Spleen (tissue), 11 donors: Measurements from ENCODE around the gene SDS. TPM values are rescaled to one million over a fixed set of nuclear protein-coding genes. Genes with fewer than 3 reads are reported as not detected.

Experiments used
- DNase-seq: peaks from one replicate; pipeline ENCODE4 v3.0.0-alpha.2; 2020
- H3K27ac ChIP-seq, 8 donors: fragments of 200-600 bp; sonication (generic) in 7 of 8; 1 replicate in 4 of 8; 2 replicates in 4 of 8; pipeline versions ENCODE4 v1.5.0 to v1.8.0; 2016 to 2021; ENCODE audit warnings: inconsistent platforms in 4 of 8, mild to moderate bottlenecking in 4 of 8, moderate library complexity in 1 of 8
- H3K27me3 ChIP-seq, 7 donors: fragments of 200-600 bp; sonication (generic) in 6 of 7; replicated peaks in 1 of 7; 1 replicate in 4 of 7; 2 replicates in 3 of 7; pipeline versions ENCODE4 v1.5.0 to v1.8.0; 2016 to 2021; ENCODE audit warnings: inconsistent platforms in 3 of 7, mild to moderate bottlenecking in 1 of 7
- H3K36me3 ChIP-seq, 6 donors: fragments of 200-600 bp; sonication (generic) in 5 of 6; 1 replicate in 4 of 6; 2 replicates in 2 of 6; pipeline versions ENCODE4 v1.5.0 to v1.8.0; 2016 to 2021; ENCODE audit warnings: inconsistent platforms in 2 of 6
- H3K4me1 ChIP-seq, 6 donors: fragments of 200-600 bp; sonication (generic) in 5 of 6; 1 replicate in 3 of 6; 2 replicates in 3 of 6; pipeline versions ENCODE4 v1.5.0 to v1.8.0; 2016 to 2021; ENCODE audit warnings: inconsistent platforms in 3 of 6
- H3K4me3 ChIP-seq, 8 donors: fragments of 200-600 bp; sonication (generic) in 7 of 8; 1 replicate in 4 of 8; 2 replicates in 4 of 8; pipeline versions ENCODE4 v1.5.0 to v1.8.0; 2016 to 2021; ENCODE audit warnings: inconsistent platforms in 4 of 8, mild to moderate bottlenecking in 4 of 8, moderate library complexity in 2 of 8
- H3K9me3 ChIP-seq, 8 donors: fragments of 200-600 bp; sonication (generic) in 7 of 8; 1 replicate in 4 of 8; 2 replicates in 4 of 8; pipeline versions ENCODE4 v1.5.0 to v1.8.0; 2016 to 2021; ENCODE audit warnings: inconsistent platforms in 4 of 8
- POLR2A ChIP-seq, 3 donors: fragments of 450-650 bp; IDR thresholded peaks; one replicate each; pipeline ENCODE4 v1.5.1; 2017; ENCODE audit warnings: antibody characterized with exemption in 3 of 3, mild to moderate bottlenecking in 1 of 3
- POLR2AphosphoS5 ChIP-seq, 3 donors: sonication (generic); formaldehyde crosslinking; IDR thresholded peaks; one replicate each; pipeline ENCODE4 v1.5.1; 2017; ENCODE audit warnings: antibody characterized with exemption in 3 of 3
- WGBS, 5 donors: extraction: QIAGEN DNeasy Blood & Tissue Kit in 3 of 5; methylation state at CpG; one replicate each; pipeline versions ENCODE4 v1.1.5 to v1.1.7; 2013 to 2018; 5-methylcytosine and 5-hydroxymethylcytosine counted together
- intact Hi-C: fragments of 100-400 bp; cut with DNase I; formaldehyde crosslinking; loops from one replicate; pipeline ENCODE4 v1.15.0; 2023; ENCODE audit warnings: low total_unique reads
- polyA plus RNA-seq, 3 donors: library from polyadenylated mRNA; stranded (reverse); fragments of 200-250 nt; gene quantifications; one replicate each; pipeline ENCODE4 v1.2.1, GENCODE V29; 2013
- total RNA-seq, 7 donors: library from RNA; depleted of rRNA in 3 of 7; stranded (reverse); fragments of >200 nt in 3 of 7; fragmentation: NEBNext Ultra II Directional in 4 of 7; extraction: Animal tissue kit (Norgen Biotek cat#: 25700) in 4 of 7; gene quantifications; one replicate each; pipeline versions ENCODE4 v1.1.0 to v1.2.1, GENCODE V29; 2016 to 2021
- TF ChIP-seq, protein P1 (sequence below), 11 experiments: fragments of 200-600 bp in 7 of 11; fragments of 450-650 bp in 4 of 11; sonication (generic) in 4 of 11; IDR thresholded peaks in 8 of 11; conservative IDR thresholded peaks in 3 of 11; 1 replicate in 7 of 11; 2 replicates in 4 of 11; pipeline versions ENCODE4 v1.4.0 to v1.8.0; 2016 to 2021; ENCODE audit warnings: antibody characterized with exemption in 11 of 11, inconsistent platforms in 4 of 11, mild to moderate bottlenecking in 1 of 11
- donor health status: healthy with polysubstance abuse.
- donor health status: DM: no; HTN: no; CAD: no; lungs with moderate emphysema.
- donor health status: DM: no; HTN: no; CAD: no.
- donor health status: Bipolar disorder and iron deficiency.
- donor health status: healthy.
- donor health status: DM: no; HTN: no; CAD: no.
- donor health status: DM: yes; HTN: yes; CAD: no.

Gene SDS
- total and polyA plus RNA-seq, 10 donors, result 0.61 to 3.5 (median 1.2) TPM; not detected in 1

GRCh38 chr12:113422886-113423669 is 19.4 kb upstream of the SDS start:
- Histone ChIP-seq H3K4me3 (peak overlapping the region in 7 of 8 donors; percentile 9 to 66 (median 37)), H3K36me3 (no peaks in the 10 kb centered on the region), H3K27ac (peak overlapping the region in 5 of 8 donors; percentile 55 to 81 (median 76)), H3K9me3 (no peaks in the 10 kb centered on the region), H3K27me3 (peaks cover 0 to 25% (median 0%) of the 10 kb centered on the region in 7 donors), H3K4me1 (peaks cover 11 to 37% (median 19%) of the 10 kb centered on the region in 6 donors)
- intact Hi-C loops, result loop anchor here (10.0 kb wide), 1 partner anchor 98 kb away; no protein-coding TSS in a partner anchor
- 78 to 84% (median 80%) methylated on average over 5 to 6 of the region's 6 CpGs for WGBS, 5 donors
- DNase-seq, result no peak
- TF ChIP-seq POLR2AphosphoS5 (IDR thresholded peaks at IDR 0.05) (no peak), POLR2A (IDR thresholded peaks at IDR 0.05) (no peak)
- TF ChIP-seq, protein P1, sequence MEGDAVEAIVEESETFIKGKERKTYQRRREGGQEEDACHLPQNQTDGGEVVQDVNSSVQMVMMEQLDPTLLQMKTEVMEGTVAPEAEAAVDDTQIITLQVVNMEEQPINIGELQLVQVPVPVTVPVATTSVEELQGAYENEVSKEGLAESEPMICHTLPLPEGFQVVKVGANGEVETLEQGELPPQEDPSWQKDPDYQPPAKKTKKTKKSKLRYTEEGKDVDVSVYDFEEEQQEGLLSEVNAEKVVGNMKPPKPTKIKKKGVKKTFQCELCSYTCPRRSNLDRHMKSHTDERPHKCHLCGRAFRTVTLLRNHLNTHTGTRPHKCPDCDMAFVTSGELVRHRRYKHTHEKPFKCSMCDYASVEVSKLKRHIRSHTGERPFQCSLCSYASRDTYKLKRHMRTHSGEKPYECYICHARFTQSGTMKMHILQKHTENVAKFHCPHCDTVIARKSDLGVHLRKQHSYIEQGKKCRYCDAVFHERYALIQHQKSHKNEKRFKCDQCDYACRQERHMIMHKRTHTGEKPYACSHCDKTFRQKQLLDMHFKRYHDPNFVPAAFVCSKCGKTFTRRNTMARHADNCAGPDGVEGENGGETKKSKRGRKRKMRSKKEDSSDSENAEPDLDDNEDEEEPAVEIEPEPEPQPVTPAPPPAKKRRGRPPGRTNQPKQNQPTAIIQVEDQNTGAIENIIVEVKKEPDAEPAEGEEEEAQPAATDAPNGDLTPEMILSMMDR (IDR thresholded peaks at IDR 0.05 in 8 of 11, conservative IDR thresholded peaks at IDR 0.05 in 3 of 11), result no peak

DNA sequence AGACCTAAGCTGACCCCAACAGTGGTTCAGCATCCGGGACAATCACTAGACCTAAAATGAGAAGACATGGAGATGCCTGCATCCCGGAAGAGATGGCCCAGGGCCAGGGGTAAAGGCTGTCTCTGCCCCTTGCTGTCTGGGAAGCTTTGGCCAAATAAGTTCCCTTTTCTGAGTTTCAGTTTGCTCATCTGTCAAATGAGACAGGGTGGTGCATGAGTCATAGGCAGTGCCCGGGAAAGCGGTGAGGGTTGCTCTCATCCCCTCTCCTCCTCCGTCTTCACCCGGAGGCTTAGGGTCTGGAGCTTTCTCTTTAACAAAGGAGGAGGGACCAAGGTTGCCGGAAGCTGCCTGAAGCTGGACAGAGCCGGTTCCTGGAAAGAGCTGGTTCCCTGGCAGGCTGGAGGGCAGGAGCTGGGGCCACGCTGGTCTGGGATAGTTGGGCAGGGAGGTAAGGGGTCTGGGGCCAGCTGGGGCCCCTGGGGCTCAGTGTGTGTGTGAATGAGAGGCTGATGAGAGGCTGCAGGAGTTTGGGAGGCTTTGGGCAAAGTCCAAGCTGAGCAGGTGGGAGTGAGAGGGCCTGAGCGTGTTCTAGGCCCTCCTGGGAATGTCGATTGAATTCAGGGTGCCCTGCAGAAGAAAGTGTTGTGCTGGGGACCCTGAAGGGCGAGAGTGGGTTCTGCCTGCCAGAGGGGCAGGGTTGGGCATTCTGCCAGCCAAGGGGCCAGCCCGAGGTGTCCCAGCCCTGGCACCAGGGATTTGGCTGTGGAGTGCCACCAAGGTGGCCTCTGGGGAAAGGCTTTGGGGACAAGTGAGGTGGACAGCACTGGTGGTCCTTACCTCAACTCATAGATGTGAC is 18.6 kb upstream of the SDS start, which contains the start of gene SDSL:
Gene SDSL, plus strand, starts transcription at position 351 of the 856 bp plus-strand sequence. CDS start 5,603 bp downstream, outside the sequence.
- peaks cover 0 to 17% (median 0%) of the 10 kb centered on the region in 7 donors for H3K27me3 ChIP-seq
- WGBS, 5 donors, result 2 to 11% (median 9%) methylated on average over 11 to 13 of the region's 13 CpGs
- no peaks in the 10 kb centered on the region for H3K36me3 ChIP-seq
- DNase-seq, result peak; percentile 84
- peak within 1 kb of the TSS; percentile 9 to 66 (median 36) for H3K4me3 ChIP-seq
- no peaks in the 10 kb centered on the region for H3K9me3 ChIP-seq
- no peak for TF ChIP-seq POLR2A (IDR thresholded peaks at IDR 0.05)
- TF ChIP-seq, protein P1 (IDR thresholded peaks at IDR 0.05 in 8 of 11, conservative IDR thresholded peaks at IDR 0.05 in 3 of 11), result no peak
- peak; percentile 50 to 66 (median 59) for TF ChIP-seq POLR2AphosphoS5 (IDR thresholded peaks at IDR 0.05)
- intact Hi-C loops, result loop anchor here (10.0 kb wide), 1 partner anchor 97 kb away; no protein-coding TSS in a partner anchor
- H3K4me1 ChIP-seq, result peaks cover 11 to 37% (median 19%) of the 10 kb centered on the region in 6 donors
- H3K27ac ChIP-seq, result peak within 1 kb of the TSS in 7 of 8 donors; percentile 37 to 81 (median 72)

DNA sequence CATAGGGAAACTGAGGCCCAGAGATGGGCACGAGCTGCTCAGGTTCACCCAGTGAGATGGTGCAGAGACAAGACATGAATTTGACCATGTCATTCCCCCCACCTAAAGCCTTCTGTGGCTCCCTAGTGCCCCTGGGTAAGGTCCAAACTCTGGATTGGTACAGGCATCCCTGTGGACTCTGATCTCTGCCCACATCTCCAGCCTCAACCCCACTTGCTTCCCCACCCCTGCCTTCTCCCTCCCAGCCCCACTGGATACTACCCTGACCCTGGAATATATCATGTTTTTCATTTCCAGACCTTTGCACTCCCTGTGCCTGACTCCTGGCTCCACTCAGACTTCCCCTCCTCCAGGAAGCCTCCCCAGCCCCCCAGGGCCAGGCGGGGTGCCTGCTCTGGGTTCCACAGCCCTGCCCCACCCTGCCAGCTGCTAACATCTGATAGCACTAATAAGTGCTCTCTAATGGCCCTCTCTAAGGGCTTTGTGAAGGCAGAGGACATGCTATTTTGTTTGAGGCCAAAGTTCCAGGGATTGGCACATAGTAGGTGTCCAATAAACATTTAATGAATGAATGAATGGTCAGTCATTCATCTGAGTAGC is 17.4 kb upstream of the SDS start:
- H3K36me3 ChIP-seq, result no peaks in the 10 kb centered on the region
- H3K27ac ChIP-seq, result peak overlapping the region in 1 of 8 donors; percentile 80
- peaks cover 0 to 9% (median 0%) of the 10 kb centered on the region in 7 donors for H3K27me3 ChIP-seq
- H3K9me3 ChIP-seq, result no peaks in the 10 kb centered on the region
- intact Hi-C loops, result loop anchor here (10.0 kb wide), 1 partner anchor 96 kb away; no protein-coding TSS in a partner anchor
- TF ChIP-seq POLR2AphosphoS5 (IDR thresholded peaks at IDR 0.05), result no peak
- no peak for TF ChIP-seq POLR2A (IDR thresholded peaks at IDR 0.05)
- TF ChIP-seq, protein P1 (IDR thresholded peaks at IDR 0.05 in 8 of 11, conservative IDR thresholded peaks at IDR 0.05 in 3 of 11), result no peak
- H3K4me3 ChIP-seq, result no peak overlapping the region
- peaks cover 11 to 36% (median 19%) of the 10 kb centered on the region in 6 donors for H3K4me1 ChIP-seq
- 61 to 85% (median 76%) methylated on average over 2 of the region's 2 CpGs for WGBS, 5 donors
- no peak for DNase-seq
